Astrocyte (in vitro differentiated cells and primary cell): ENCODE data around the gene KLK4. TPM values are rescaled to one million over a fixed set of nuclear protein-coding genes. Genes with fewer than 3 reads are reported as not detected.

ENCODE experiments used
- DNase-seq: peaks from one replicate; pipeline ENCODE4 v3.0.0-alpha.2; 2010; ENCODE audit warnings: low read depth
- FAIRE-seq: peaks from 2 replicates; lab custom pipeline; 2011; peaks lifted over from hg19 to GRCh38; lab: Jason Lieb, UNC
- H2AFZ ChIP-seq: 2 replicates; pipeline ENCODE4 v1.6.0; 2012; ENCODE audit warnings: low read depth, low read length, inconsistent platforms
- H3K27ac ChIP-seq: 2 replicates; pipeline ENCODE4 v1.5.1; 2011; ENCODE audit warnings: low read depth, low read length, inconsistent platforms
- H3K27me3 ChIP-seq: 2 replicates; pipeline ENCODE4 v1.6.0; 2011; ENCODE audit warnings: low read length, inconsistent platforms; ENCODE audit not compliant: insufficient read depth
- H3K36me3 ChIP-seq: 2 replicates; pipeline ENCODE4 v1.5.1; 2011; ENCODE audit warnings: low read length, inconsistent platforms; ENCODE audit not compliant: insufficient read depth
- H3K4me1 ChIP-seq: 2 replicates; pipeline ENCODE4 v1.5.1; 2011; ENCODE audit warnings: low read length, inconsistent platforms; ENCODE audit not compliant: insufficient read depth
- H3K4me2 ChIP-seq: 2 replicates; pipeline ENCODE4 v1.6.0; 2012; ENCODE audit warnings: low read length, inconsistent platforms
- H3K4me3 ChIP-seq: 2 replicates; pipeline ENCODE4 v1.5.1; 2011; ENCODE audit warnings: low read depth, mild to moderate bottlenecking, low read length, inconsistent platforms; ENCODE audit not compliant: insufficient read depth
- H3K79me2 ChIP-seq: 2 replicates; pipeline ENCODE4 v1.6.0; 2012; ENCODE audit warnings: mild to moderate bottlenecking, low read length, inconsistent platforms; ENCODE audit not compliant: insufficient read depth
- H3K9ac ChIP-seq: 2 replicates; pipeline ENCODE4 v1.6.0; 2012; ENCODE audit warnings: mild to moderate bottlenecking, low read length, inconsistent platforms
- H3K9me3 ChIP-seq: 2 replicates; pipeline ENCODE4 v1.5.1; 2012; ENCODE audit warnings: low read depth, mild to moderate bottlenecking, low read length, inconsistent platforms; ENCODE audit not compliant: insufficient read depth
- H4K20me1 ChIP-seq: 2 replicates; pipeline ENCODE4 v1.6.0; 2012; ENCODE audit warnings: low read length, inconsistent platforms; ENCODE audit not compliant: insufficient read depth
- H3K27ac Mint-ChIP-seq: one replicate; pipeline ENCODE4 v1.8.0; 2021; ENCODE audit warnings: mild to moderate bottlenecking, mixed read lengths; ENCODE audit not compliant: unreplicated experiment
- H3K27me3 Mint-ChIP-seq: one replicate; pipeline ENCODE4 v1.8.0; 2021; ENCODE audit warnings: low read depth, mixed read lengths; ENCODE audit not compliant: unreplicated experiment
- H3K36me3 Mint-ChIP-seq: one replicate; pipeline ENCODE4 v1.8.0; 2021; ENCODE audit warnings: low read depth, mixed read lengths; ENCODE audit not compliant: unreplicated experiment
- H3K4me1 Mint-ChIP-seq: one replicate; pipeline ENCODE4 v1.8.0; 2021; ENCODE audit warnings: low read depth, mixed read lengths; ENCODE audit not compliant: unreplicated experiment
- H3K4me3 Mint-ChIP-seq: one replicate; pipeline ENCODE4 v1.8.0; 2021; ENCODE audit warnings: mild to moderate bottlenecking, moderate library complexity, mixed read lengths; ENCODE audit not compliant: unreplicated experiment
- H3K9me3 Mint-ChIP-seq: one replicate; pipeline ENCODE4 v1.8.0; 2021; ENCODE audit warnings: mild to moderate bottlenecking, mixed read lengths; ENCODE audit not compliant: unreplicated experiment
- CTCF ChIP-seq: IDR thresholded peaks from 2 replicates; pipeline ENCODE4 v1.5.1; 2011; ENCODE audit warnings: low read depth, mild to moderate bottlenecking, inconsistent platforms, low read length, moderate library complexity; ENCODE audit not compliant: insufficient read depth
- EZH2 ChIP-seq: IDR thresholded peaks from 2 replicates; pipeline ENCODE4 v1.6.1; 2012; ENCODE audit warnings: mild to moderate bottlenecking, low read length, inconsistent platforms; ENCODE audit not compliant: insufficient read depth
- total RNA-seq: library from RNA; stranded (reverse); gene quantifications from 2 replicates; pipeline ENCODE4 v1.2.1, GENCODE V29; 2021

The KLK4 gene
- total RNA-seq, 1 donor from 2014 or later, result not detected

GRCh38 chr19:50894478-50895356 lies 16.5 kb downstream of the KLK4 start:
- no peak overlapping the region for H3K4me3 Mint-ChIP-seq
- Histone ChIP-seq H3K27ac (no peak overlapping the region), H3K27me3 (no peaks in the 10 kb centered on the region), H3K9me3 (no peaks in the 10 kb centered on the region), H3K9ac (no peak overlapping the region), H2AFZ (no peak overlapping the region), H3K4me3 (no peak overlapping the region), H3K79me2 (no peaks in the 10 kb centered on the region), H3K4me1 (no peaks in the 10 kb centered on the region), H4K20me1 (no peaks in the 10 kb centered on the region), H3K4me2 (no peak overlapping the region), H3K36me3 (no peaks in the 10 kb centered on the region)
- H3K4me1 Mint-ChIP-seq, result peaks cover 2% of the 10 kb centered on the region
- peaks cover 9% of the 10 kb centered on the region for H3K9me3 Mint-ChIP-seq
- peaks cover 9% of the 10 kb centered on the region for H3K27me3 Mint-ChIP-seq
- FAIRE-seq, result no peak
- DNase-seq, result no peak
- TF ChIP-seq CTCF (no peak), EZH2 (no peak)
- no peaks in the 10 kb centered on the region for H3K36me3 Mint-ChIP-seq
- no peak overlapping the region for H3K27ac Mint-ChIP-seq

- H3K9me3 Mint-ChIP-seq, result peaks cover 10% of the 10 kb centered on the region
- H3K36me3 ChIP-seq, result no peaks in the 10 kb centered on the region
Measured at GRCh38 chr19:50893047-50893736, 18.0 kb downstream of the KLK4 start.

More at GRCh38 chr19:50893047-50893736, 18.0 kb downstream of the KLK4 start:
- Histone ChIP-seq H3K4me3 (no peak overlapping the region), H3K27me3 (no peaks in the 10 kb centered on the region), H3K27ac (no peak overlapping the region), H3K4me2 (no peak overlapping the region), H2AFZ (no peak overlapping the region), H3K79me2 (no peaks in the 10 kb centered on the region), H3K4me1 (no peaks in the 10 kb centered on the region), H3K9ac (no peak overlapping the region), H3K9me3 (no peaks in the 10 kb centered on the region), H4K20me1 (no peaks in the 10 kb centered on the region)
- no peak overlapping the region for H3K4me3 Mint-ChIP-seq
- H3K27ac Mint-ChIP-seq, result no peak overlapping the region
- DNase-seq (no peak), FAIRE-seq (no peak)
- no peaks in the 10 kb centered on the region for H3K36me3 Mint-ChIP-seq
- peaks cover 6% of the 10 kb centered on the region for H3K27me3 Mint-ChIP-seq
- TF ChIP-seq CTCF (no peak), EZH2 (no peak)
- no peaks in the 10 kb centered on the region for H3K4me1 Mint-ChIP-seq
